Upper lobe of left lung (tissue), 4 donors: ENCODE data around the gene LIX1L.

ENCODE experiments used
- CTCF ChIP-seq, 6 experiments: fragments of 450-650 bp in 4 of 6; fragments of 200-600 bp in 2 of 6; sonication (generic) in 2 of 6; IDR thresholded peaks; one replicate each; pipeline ENCODE4 v1.5.1; 2016 to 2019; ENCODE audit warnings: antibody characterized with exemption in 6 of 6
- POLR2A ChIP-seq, 4 donors: fragments of 450-650 bp; IDR thresholded peaks; one replicate each; pipeline ENCODE4 v1.5.1; 2016 to 2017; ENCODE audit warnings: antibody characterized with exemption in 4 of 4, mild to moderate bottlenecking in 2 of 4

GRCh38 chr1:145927916-145928643 lies 29.7 kb downstream of the LIX1L start:
- TF ChIP-seq CTCF (IDR thresholded peaks at IDR 0.05) (no peak), POLR2A (IDR thresholded peaks at IDR 0.05) (no peak)
